Measurements from ENCODE around the gene UNC13C. TPM values are rescaled to one million over a fixed set of nuclear protein-coding genes. Genes with fewer than 3 reads are reported as not detected.

UNC13C gene
- total and polyA plus RNA-seq, 2 donors (not counting 3 experiments of a cell fraction or from before 2014, with no cell fraction given): not detected

DNA sequence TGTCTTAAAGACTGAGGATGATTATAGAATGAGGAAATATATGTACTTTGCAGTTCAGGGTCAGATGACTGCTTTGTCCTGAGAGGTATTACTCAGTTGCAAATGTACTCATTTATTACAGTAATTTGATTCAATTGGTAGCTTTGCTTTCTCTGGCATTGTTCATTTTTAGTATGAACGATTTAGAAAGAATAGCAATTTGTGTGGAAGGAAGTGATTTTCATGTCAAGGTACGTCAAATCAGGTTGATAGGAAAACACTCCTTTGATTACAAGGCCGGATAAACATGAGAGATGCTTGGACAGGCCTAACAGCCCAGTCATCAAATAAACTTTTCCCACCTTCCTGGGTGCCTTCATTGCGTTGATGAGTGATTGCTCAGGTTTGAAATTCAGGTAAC lies 53.8 kb downstream of the UNC13C start:
- dilution Hi-C loops (cut with MboI; ENCODE audit: extremely low pct_ligation_motif_present, low sequenced_read_pairs): no loop called here
- intact Hi-C loops (cut with micrococcal nuclease): no loop called here
- no peak for FAIRE-seq

More for the DNA sequence above, 53.8 kb downstream of the UNC13C start:
- TF ChIP-seq FOS (IDR thresholded peaks at IDR 0.05; ENCODE audit: borderline replicate concordance, insufficient read depth, low read length) (no peak), MYC (IDR thresholded peaks at IDR 0.05; ENCODE audit: low read depth, low read length) (no peak), POLR2A (IDR thresholded peaks at IDR 0.05; ENCODE audit: low read depth, low read length) (no peak), GATA2 (IDR thresholded peaks at IDR 0.05; ENCODE audit: insufficient read depth, insufficient read length, low read depth, low read length) (no peak), POLR2AphosphoS5 (IDR thresholded peaks at IDR 0.05; ENCODE audit: insufficient read depth, low read depth, low read length) (no peak), JUN (IDR thresholded peaks at IDR 0.05; ENCODE audit: borderline replicate concordance, insufficient read depth, insufficient read length, low read depth) (no peak)
- TF ChIP-seq, protein P1, sequence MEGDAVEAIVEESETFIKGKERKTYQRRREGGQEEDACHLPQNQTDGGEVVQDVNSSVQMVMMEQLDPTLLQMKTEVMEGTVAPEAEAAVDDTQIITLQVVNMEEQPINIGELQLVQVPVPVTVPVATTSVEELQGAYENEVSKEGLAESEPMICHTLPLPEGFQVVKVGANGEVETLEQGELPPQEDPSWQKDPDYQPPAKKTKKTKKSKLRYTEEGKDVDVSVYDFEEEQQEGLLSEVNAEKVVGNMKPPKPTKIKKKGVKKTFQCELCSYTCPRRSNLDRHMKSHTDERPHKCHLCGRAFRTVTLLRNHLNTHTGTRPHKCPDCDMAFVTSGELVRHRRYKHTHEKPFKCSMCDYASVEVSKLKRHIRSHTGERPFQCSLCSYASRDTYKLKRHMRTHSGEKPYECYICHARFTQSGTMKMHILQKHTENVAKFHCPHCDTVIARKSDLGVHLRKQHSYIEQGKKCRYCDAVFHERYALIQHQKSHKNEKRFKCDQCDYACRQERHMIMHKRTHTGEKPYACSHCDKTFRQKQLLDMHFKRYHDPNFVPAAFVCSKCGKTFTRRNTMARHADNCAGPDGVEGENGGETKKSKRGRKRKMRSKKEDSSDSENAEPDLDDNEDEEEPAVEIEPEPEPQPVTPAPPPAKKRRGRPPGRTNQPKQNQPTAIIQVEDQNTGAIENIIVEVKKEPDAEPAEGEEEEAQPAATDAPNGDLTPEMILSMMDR (IDR thresholded peaks at IDR 0.05; ENCODE audit: extremely low read depth in 1 of 2, insufficient read depth in 1 of 2, low read depth in 1 of 2, low read length in 2 of 2): no peak
- TF ChIP-seq, protein P2, sequence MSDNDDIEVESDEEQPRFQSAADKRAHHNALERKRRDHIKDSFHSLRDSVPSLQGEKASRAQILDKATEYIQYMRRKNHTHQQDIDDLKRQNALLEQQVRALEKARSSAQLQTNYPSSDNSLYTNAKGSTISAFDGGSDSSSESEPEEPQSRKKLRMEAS (IDR thresholded peaks at IDR 0.05; ENCODE audit: insufficient read depth, insufficient read length): no peak
- Histone ChIP-seq H3K36me3 (ENCODE audit: control insufficient read depth in 2 of 2, extremely low read depth in 1 of 2, insufficient read depth in 2 of 2, low read length in 2 of 2) (no peaks in the 10 kb centered on the region), H3K4me3 (replicated peaks in 1 of 3; ENCODE audit: insufficient read depth in 1 of 3, low read depth in 1 of 3, low read length in 3 of 3) (no peak overlapping the region), H3K9me3 (replicated peaks; ENCODE audit: control insufficient read depth, insufficient read depth, low read length) (no peaks in the 10 kb centered on the region), H3K27ac (ENCODE audit: insufficient read depth, low read depth, low read length) (no peak overlapping the region), H4K20me1 (replicated peaks; ENCODE audit: control insufficient read depth, extremely low read depth, insufficient read depth, low read length) (no peaks in the 10 kb centered on the region), H3K79me2 (ENCODE audit: control insufficient read depth, insufficient read depth, low read length) (no peaks in the 10 kb centered on the region), H2AFZ (ENCODE audit: low read depth, low read length) (no peak overlapping the region), H3K27me3 (ENCODE audit: control insufficient read depth in 2 of 2, insufficient read depth in 2 of 2, low read length in 2 of 2) (no peaks in the 10 kb centered on the region), H3K4me1 (ENCODE audit: control insufficient read depth, extremely low read depth, insufficient read depth, low read length) (no peaks in the 10 kb centered on the region), H3K9me1 (replicated peaks; ENCODE audit: control insufficient read depth, extremely low read depth, insufficient read depth, low read length) (no peaks in the 10 kb centered on the region), H3K9ac (replicated peaks; ENCODE audit: extremely low read depth, insufficient read depth, low read length) (no peak overlapping the region), H3K4me2 (ENCODE audit: insufficient read depth, low read length) (no peak overlapping the region)
- no TSS peak for BruUV-seq (replicated peaks)
- POLR2A ChIA-PET: no interaction called here
- DNase-seq (ENCODE audit: low read depth, low spot score): no peak
- CTCF ChIA-PET: no interaction called here

Measured in endothelial cell of umbilical vein (primary cell).